NCI-H2227 (cell line): Measurements from ENCODE around the gene PPM1J.

ENCODE experiments used
- DNase-seq: peaks from one replicate; lab custom pipeline; 2025; ENCODE audit not compliant: unreplicated experiment; lab: John Stamatoyannopoulos, UW

The PPM1J gene

GRCh38 chr1:112688781-112689193 lies 26.3 kb downstream of the PPM1J start:
- no peak for DNase-seq

DNA sequence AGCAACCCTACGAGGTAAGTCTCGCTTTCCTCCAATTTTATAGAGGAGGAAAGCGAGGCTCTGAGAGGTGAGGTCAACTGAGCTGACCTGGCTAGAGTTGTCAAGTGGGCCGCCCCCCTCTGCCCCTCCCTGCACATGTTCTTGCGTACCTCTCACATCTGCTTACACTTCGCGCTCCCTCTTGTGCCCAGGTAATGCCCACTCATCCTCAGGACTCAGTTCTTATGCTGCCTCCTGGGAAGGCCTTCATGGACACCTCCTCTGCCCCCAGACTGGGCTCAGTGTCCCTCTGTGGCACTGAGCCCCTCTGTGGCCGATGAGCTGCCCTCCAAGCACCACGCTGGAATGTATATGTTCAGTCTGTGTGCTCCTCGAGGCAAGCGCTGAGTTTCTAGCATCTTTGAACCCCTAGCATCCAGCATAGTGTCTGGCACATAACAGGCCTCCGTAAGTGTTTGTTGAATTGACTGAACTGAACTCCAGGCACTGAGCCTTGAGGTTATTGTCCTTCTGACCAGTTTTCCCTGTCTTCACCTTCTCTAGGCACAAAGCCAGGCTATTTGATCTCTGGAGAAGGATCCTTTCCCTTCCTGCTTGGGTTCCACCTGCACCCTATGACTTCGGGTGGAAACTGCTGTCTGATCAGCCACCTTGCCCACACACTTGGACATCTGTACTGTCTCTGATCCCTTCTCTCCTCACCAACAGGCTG lies 27.2 kb downstream of the PPM1J start:
- DNase-seq = no peak

GRCh38 chr1:112687361-112687760 lies 27.8 kb downstream of the PPM1J start:
- DNase-seq = no peak

DNA sequence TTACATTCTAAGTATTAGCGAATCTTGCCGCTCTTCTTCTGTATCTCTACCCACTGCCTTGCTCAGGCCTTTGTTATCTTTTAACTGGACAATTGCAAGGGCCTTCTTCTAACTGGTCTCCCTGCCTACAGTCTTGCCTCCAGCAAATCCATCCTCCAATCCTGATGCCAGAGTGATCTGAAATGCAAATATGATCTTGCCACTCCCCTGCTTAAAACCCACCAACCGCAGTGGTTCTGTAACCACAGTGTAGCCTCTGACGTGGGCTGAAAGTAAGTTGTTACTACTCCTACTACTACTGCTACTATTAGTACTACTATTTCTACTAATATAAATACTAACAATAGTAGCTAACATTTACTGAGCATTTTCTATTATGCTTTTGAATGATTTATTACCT lies 28.3 kb downstream of the PPM1J start:
- DNase-seq = no peak

- DNase-seq = no peak
Measured at GRCh38 chr1:112686417-112686816, 28.7 kb downstream of the PPM1J start.

- no peak for DNase-seq
Measured at GRCh38 chr1:112685913-112686312, 29.2 kb downstream of the PPM1J start.

DNA sequence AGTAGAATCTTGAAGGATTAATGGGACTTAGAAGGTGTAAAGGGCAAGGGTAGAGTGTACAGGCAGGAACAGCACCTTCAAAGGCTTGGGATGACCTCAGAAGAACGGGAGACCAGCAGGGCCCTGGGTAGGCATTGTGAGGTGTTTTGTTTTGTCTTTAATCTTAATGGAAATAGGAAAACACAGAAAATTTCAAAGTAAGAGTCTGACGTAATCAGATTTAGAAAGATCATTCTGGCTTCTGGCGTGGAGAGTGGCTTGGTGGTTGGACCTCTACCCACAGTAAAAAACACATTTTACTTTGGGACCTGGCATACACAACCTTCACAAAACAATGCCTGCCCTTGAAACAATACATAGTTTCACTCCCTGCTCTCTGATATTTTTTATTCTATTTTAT lies 36.5 kb downstream of the PPM1J start:
- DNase-seq = no peak

DNA sequence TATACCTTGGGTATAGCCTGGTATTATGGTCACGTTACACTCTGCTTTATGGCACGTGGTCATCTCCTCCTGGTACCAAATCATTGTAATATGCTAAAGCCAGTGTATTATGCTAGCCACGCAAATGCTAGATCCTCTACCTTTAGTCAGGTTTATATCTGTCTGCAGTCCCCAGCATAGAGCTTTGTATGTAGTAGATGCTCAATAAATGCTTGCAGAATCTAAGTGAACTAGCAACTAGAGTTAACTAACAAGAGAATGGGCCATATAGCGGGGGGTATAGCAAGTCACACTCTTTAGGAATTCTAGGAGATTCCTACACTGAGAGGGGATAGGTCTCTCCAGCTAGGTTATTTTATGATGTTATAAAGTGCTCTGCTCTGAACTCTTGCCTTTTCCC lies 37.6 kb downstream of the PPM1J start:
- no peak for DNase-seq

- DNase-seq = no peak
Measured at GRCh38 chr1:112676543-112676942, 38.6 kb downstream of the PPM1J start.

DNA sequence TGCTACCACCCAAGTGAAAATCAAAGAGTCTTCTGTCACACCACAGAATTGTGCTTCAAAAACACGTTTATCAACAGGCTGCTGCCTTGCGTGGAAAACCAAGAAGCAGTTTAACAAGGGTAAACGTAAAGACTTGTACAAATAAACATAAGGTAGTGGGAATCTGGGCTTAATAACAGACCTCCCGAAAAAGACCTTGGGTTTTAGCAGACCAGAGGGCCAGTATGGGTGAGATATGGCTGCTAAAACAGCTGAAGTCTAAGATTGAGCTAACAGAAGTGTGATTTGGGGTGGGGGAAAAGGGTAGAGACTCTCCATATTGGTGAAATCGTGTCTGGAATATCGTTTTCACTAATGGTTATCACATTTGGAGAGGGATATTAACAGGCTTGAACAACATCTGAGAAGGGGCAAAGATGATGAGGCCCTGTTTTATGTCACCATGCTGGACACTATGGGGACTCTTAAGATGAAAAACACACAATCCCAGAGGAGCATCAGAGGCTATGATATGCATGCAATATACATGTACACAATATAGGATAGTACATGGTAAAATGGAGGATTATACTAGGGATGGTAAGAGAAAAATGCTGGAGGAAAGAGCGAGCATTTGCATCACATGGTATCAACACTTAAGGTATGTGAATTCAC lies 39.3 kb downstream of the PPM1J start:
- DNase-seq = no peak

DNA sequence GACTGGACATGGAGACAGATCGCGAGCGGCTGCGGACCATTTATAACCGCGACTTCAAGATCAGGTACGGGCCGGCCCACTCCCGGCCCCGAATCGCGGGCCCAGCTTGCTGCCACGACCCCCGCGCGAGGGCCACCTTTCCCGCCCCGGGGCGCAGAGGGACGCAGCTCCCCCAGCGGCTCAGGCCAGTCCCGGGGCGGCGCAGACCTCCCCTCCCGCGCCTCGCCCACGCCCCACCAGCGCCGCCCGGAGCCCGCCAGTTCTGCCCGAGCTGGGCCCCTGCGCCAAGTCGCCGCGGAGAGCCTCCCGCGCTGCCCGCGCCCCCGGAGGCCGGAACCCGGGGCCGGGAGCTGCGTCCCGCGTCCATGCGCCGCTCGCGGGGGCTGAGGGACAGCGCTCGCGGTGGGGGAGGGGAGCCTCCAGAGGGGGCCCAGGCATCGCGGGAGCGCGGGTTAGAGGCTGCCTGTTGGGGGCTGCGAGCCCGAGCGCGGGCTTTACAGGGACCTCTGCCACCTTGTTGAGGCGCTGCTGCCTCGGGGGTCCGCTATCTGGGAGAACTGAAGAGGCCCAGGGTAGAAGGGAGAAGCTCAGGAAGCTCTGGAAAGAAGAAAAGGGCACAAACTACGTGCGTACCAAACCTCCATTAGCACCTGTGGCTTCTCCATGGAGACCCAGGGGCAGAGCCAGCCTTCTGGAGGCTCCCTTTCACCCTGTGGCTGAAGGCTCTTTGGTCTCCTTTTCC lies 40.0 kb downstream of the PPM1J start:
- peak; percentile 74 for DNase-seq

DNA sequence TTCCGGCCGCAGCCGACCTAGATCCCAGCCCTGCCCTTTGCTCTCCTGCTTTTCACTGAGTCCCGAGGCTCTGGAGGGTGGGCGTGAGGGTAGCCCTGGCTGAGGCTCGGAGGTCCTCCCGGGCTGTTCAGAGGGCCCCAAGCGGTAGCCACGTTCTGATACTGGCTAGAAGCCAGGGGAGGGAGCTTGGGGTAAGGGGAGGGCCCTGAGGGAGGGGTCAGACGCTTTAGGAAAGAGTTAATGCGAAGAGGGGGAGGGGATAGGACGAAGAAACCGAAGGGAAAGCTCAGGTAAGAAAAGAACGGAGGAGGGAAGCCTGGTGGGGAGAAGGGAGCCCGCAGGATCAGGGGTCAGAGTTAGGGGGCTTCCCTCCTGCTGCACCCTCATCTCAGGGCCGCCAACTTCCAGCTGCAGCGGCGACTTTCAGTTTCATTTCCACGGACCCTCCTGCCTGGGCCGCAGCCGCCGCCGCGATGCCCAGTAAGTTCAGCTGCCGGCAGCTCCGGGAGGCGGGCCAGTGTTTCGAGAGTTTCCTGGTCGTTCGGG lies 40.6 kb downstream of the PPM1J start, which contains the start of gene MOV10:
Gene MOV10, plus strand, starts transcription at position 220 of the 546 bp plus-strand sequence. Its CDS starts 254 bp downstream, at position 474.
- peak; percentile 77 for DNase-seq

- DNase-seq = no peak
Measured at GRCh38 chr1:112673592-112674439, 41.3 kb downstream of the PPM1J start.

GRCh38 chr1:112672842-112673241 lies 42.3 kb downstream of the PPM1J start:
- no peak for DNase-seq

DNA sequence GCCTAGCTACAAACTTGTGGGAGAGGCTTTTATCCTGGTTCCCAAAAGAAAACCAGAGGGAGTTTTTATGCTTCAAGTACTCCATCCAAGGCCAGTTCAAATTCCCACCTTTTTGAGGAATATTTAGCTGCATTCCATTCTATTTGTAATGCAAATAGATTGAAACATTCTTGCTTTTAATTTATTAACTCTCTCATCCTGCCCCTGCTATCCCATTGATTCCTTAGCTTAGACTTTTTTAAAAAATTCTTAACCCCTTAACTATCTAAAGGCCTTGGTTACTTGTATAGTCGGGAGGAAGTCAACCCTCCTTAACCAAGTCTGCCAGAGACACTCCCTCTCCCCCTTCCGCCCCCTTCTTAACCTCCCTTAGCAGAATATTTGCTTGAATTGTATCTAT lies 43.1 kb downstream of the PPM1J start:
- DNase-seq = no peak

DNA sequence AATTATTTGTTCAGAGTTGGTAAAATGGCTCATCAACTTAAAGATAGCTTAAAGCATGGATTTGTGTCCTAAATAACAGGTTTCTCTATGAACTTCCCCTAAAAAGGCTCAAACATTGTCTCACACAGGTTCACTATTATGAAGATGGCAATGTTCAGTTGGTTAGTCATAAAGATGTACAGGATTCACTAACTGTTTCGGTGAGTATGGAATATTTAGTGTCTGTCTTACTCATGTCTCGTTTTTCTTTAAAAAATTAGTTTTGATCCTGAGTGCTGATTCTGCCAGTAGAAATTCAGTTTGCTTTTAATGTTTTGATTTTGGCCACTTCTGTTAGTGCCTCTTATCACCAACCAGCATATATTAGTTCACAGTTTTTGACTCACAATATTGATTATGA lies 48.2 kb downstream of the PPM1J start:
- DNase-seq = no peak

- DNase-seq = no peak
Measured at GRCh38 chr1:112665857-112666256, 49.3 kb downstream of the PPM1J start.
